HepG2 (cell line): ENCODE data around the gene TPPP2. TPM values are rescaled to one million over a fixed set of nuclear protein-coding genes. Genes with fewer than 3 reads are reported as not detected.

Experiments used
- MTA1 ChIP-seq: sonication (generic); formaldehyde crosslinking; IDR thresholded peaks from 2 replicates; pipeline ENCODE4 v1.4.0; 2020; ENCODE audit warnings: missing genetic modification reagents, mild to moderate bottlenecking, borderline replicate concordance
- MXI1 ChIP-seq: IDR thresholded peaks from 3 replicates; pipeline ENCODE4 v1.6.1; 2012; ENCODE audit warnings: low read depth, low read length, inconsistent platforms, borderline replicate concordance
- NR1H2 ChIP-seq: sonication (generic); formaldehyde crosslinking; IDR thresholded peaks from 2 replicates; pipeline ENCODE4 v1.8.1; 2022; ENCODE audit warnings: low read depth, missing genetic modification reagents, borderline replicate concordance
- PAWR ChIP-seq: sonication (generic); formaldehyde crosslinking; IDR thresholded peaks from 2 replicates; pipeline ENCODE4 v1.4.0; 2020; ENCODE audit warnings: missing genetic modification reagents, mild to moderate bottlenecking, borderline replicate concordance
- TGIF2 ChIP-seq: IDR thresholded peaks from 2 replicates; pipeline ENCODE4 v1.6.1; 2016; ENCODE audit warnings: control low read depth, missing compliant biosample characterization
- ZNF251 ChIP-seq: sonication (generic); formaldehyde crosslinking; IDR thresholded peaks from 2 replicates; pipeline ENCODE4 v1.9.0; 2021; ENCODE audit warnings: mild to moderate bottlenecking, missing genetic modification reagents
- ZNF607 ChIP-seq: sonication (generic); formaldehyde crosslinking; IDR thresholded peaks from 2 replicates; pipeline ENCODE4 v1.5.1; 2020; ENCODE audit warnings: missing genetic modification reagents, mild to moderate bottlenecking, borderline replicate concordance
- ZNF724P ChIP-seq: sonication (generic); formaldehyde crosslinking; IDR thresholded peaks from 2 replicates; pipeline ENCODE4 v1.8.0; 2022; ENCODE audit warnings: missing genetic modification reagents, borderline replicate concordance
- ZNF780A ChIP-seq: sonication (generic); formaldehyde crosslinking; IDR thresholded peaks from 2 replicates; pipeline ENCODE4 v1.8.0; 2022; ENCODE audit warnings: mild to moderate bottlenecking, missing genetic modification reagents, moderate library complexity
- ZNF788 ChIP-seq: sonication (generic); formaldehyde crosslinking; IDR thresholded peaks from 2 replicates; pipeline ENCODE4 v1.5.0; 2020; ENCODE audit warnings: mild to moderate bottlenecking, missing genetic modification reagents, borderline replicate concordance
- polyA plus RNA-seq, 8 experiments: library from polyadenylated mRNA; depleted of rRNA in 3 of 8; stranded (reverse) in 7 of 8; unstranded in 1 of 8; fragments of >200 nt; fragmentation: Illumina TruSeq in 4 of 8; extraction: Trizol in 4 of 8; gene quantifications; 2 replicates each; pipeline versions ENCODE4 v1.2.1 to v1.2.3, GENCODE V29; 2011 to 2016; ENCODE audit warnings: low read depth in 4 of 8, missing spikeins in 1 of 8, mixed read lengths in 1 of 8; ENCODE audit not compliant: insufficient read depth in 1 of 8
- total RNA-seq, 5 experiments: library from RNA; depleted of rRNA; stranded (reverse); fragments of >200 nt; fragmentation: Illumina TruSeq; extraction: Trizol; gene quantifications; 2 replicates each; pipeline ENCODE4 v1.2.3, GENCODE V29; 2016; ENCODE audit warnings: low read depth in 1 of 5
- TF ChIP-seq, protein P1 (sequence below): sonication (generic); formaldehyde crosslinking; IDR thresholded peaks from 2 replicates; pipeline ENCODE4 v1.4.0; 2020; ENCODE audit warnings: mild to moderate bottlenecking, low read depth, missing genetic modification reagents
- TF ChIP-seq, protein P2 (sequence below): IDR thresholded peaks from 2 replicates; pipeline ENCODE4 v1.6.1; 2016; ENCODE audit warnings: low read depth, borderline replicate concordance
- TF ChIP-seq, protein P3 (sequence below): sonication (generic); formaldehyde crosslinking; IDR thresholded peaks from 2 replicates; pipeline ENCODE4 v1.8.0; 2022; ENCODE audit warnings: mild to moderate bottlenecking, missing genetic modification reagents, borderline replicate concordance
- TF ChIP-seq, protein P4 (sequence below): sonication (generic); formaldehyde crosslinking; IDR thresholded peaks from 2 replicates; pipeline ENCODE4 v1.8.1; 2023; ENCODE audit warnings: mild to moderate bottlenecking, missing genetic modification reagents, borderline replicate concordance
- TF ChIP-seq, protein P5 (sequence below), 2 experiments: fragments of 450-650 bp in 1 of 2; sonication (generic) in 1 of 2; formaldehyde crosslinking; IDR thresholded peaks; 2 replicates each; pipeline versions ENCODE4 v1.5.0 to v1.8.0; 2020 to 2022; ENCODE audit warnings: mild to moderate bottlenecking in 1 of 2, missing genetic modification reagents in 1 of 2
- TF ChIP-seq, protein P6 (sequence below): sonication (generic); formaldehyde crosslinking; IDR thresholded peaks from 2 replicates; pipeline ENCODE4 v1.5.0; 2020; ENCODE audit warnings: mild to moderate bottlenecking, missing genetic modification reagents
- TF ChIP-seq, protein P7 (sequence below): sonication (generic); formaldehyde crosslinking; IDR thresholded peaks from 2 replicates; pipeline ENCODE4 v1.4.0; 2020; ENCODE audit warnings: low read depth, missing genetic modification reagents

Gene TPPP2
- total and polyA plus RNA-seq, 2 of the 13 experiments (the other 11 are each of a cell fraction or from before 2014, with no cell fraction given) = 0.58 to 4.2 TPM

DNA sequence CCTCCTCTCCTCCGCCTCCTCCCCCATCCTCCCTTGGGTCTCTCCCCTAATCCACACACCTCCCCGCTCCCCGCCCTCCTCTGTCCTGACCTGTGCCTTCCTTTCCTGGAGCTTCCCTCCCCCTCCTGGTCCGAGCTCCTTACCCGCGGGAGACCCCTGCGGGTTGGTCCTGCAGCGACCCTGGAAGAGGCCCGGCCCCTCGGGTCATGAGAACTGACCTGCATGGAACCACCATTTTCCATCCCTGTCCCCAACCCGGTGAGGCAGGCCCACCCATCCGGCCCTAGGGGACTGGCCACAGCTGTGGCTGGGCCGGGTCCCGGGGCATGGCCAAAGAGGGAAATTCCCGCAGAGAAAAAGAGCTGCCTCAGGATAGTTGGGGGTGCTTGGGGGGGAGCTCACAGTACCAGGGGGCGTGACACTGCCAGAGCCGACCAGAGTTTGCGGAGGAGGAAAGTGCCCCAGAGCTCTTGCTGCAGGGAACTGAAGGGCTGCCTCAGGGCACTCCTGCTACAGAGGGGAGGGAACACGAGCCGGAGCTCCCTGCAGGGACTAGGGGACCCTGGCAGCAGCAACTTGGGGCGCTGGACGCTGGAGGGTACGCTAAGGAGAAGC is 40.7 kb downstream of the TPPP2 start (continued):
- TF ChIP-seq, protein P1, sequence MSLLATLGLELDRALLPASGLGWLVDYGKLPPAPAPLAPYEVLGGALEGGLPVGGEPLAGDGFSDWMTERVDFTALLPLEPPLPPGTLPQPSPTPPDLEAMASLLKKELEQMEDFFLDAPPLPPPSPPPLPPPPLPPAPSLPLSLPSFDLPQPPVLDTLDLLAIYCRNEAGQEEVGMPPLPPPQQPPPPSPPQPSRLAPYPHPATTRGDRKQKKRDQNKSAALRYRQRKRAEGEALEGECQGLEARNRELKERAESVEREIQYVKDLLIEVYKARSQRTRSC (CRISPR knock-in tag) = no peak
- TF ChIP-seq, protein P2, sequence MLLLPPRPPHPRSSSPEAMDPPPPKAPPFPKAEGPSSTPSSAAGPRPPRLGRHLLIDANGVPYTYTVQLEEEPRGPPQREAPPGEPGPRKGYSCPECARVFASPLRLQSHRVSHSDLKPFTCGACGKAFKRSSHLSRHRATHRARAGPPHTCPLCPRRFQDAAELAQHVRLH (CRISPR knock-in tag) = no peak
- TF ChIP-seq, protein P3, sequence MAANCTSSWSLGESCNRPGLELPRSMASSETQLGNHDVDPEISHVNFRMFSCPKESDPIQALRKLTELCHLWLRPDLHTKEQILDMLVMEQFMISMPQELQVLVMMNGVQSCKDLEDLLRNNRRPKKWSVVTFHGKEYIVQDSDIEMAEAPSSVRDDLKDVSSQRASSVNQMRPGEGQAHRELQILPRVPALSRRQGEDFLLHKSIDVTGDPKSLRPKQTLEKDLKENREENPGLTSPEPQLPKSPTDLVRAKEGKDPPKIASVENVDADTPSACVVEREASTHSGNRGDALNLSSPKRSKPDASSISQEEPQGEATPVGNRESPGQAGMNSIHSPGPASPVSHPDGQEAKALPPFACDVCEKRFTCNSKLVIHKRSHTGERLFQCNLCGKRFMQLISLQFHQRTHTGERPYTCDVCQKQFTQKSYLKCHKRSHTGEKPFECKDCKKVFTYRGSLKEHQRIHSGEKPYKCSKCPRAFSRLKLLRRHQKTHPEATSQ (CRISPR knock-in tag) = no peak
- TF ChIP-seq NR1H2 (CRISPR knock-in tag) (no peak; the same call in 1 of the 2 replicates), TGIF2 (CRISPR knock-in tag) (no peak), MXI1 (no peak), ZNF607 (CRISPR knock-in tag) (no peak; the same call in 1 of the 2 replicates), ZNF251 (CRISPR knock-in tag) (0 out of 2 replicates have a peak, but pooled peaks have one; percentile 59), MTA1 (CRISPR knock-in tag) (peak; percentile 86; the same call in 1 of the 2 replicates), ZNF780A (CRISPR knock-in tag) (no peak), PAWR (CRISPR knock-in tag) (no peak), ZNF724P (CRISPR knock-in tag) (no peak), ZNF788 (CRISPR knock-in tag) (peak; percentile 10; the same call in 1 of the 2 replicates)
- TF ChIP-seq, protein P4, sequence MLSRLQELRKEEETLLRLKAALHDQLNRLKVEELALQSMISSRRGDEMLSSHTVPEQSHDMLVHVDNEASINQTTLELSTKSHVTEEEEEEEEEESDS = no peak
- TF ChIP-seq, protein P5, sequence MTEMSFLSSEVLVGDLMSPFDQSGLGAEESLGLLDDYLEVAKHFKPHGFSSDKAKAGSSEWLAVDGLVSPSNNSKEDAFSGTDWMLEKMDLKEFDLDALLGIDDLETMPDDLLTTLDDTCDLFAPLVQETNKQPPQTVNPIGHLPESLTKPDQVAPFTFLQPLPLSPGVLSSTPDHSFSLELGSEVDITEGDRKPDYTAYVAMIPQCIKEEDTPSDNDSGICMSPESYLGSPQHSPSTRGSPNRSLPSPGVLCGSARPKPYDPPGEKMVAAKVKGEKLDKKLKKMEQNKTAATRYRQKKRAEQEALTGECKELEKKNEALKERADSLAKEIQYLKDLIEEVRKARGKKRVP (CRISPR knock-in tag; IDR thresholded peaks at IDR 0.05) = no peak
- TF ChIP-seq, protein P6, sequence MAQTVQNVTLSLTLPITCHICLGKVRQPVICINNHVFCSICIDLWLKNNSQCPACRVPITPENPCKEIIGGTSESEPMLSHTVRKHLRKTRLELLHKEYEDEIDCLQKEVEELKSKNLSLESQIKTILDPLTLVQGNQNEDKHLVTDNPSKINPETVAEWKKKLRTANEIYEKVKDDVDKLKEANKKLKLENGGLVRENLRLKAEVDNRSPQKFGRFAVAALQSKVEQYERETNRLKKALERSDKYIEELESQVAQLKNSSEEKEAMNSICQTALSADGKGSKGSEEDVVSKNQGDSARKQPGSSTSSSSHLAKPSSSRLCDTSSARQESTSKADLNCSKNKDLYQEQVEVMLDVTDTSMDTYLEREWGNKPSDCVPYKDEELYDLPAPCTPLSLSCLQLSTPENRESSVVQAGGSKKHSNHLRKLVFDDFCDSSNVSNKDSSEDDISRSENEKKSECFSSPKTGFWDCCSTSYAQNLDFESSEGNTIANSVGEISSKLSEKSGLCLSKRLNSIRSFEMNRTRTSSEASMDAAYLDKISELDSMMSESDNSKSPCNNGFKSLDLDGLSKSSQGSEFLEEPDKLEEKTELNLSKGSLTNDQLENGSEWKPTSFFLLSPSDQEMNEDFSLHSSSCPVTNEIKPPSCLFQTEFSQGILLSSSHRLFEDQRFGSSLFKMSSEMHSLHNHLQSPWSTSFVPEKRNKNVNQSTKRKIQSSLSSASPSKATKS (CRISPR knock-in tag) = no peak
- TF ChIP-seq, protein P7, sequence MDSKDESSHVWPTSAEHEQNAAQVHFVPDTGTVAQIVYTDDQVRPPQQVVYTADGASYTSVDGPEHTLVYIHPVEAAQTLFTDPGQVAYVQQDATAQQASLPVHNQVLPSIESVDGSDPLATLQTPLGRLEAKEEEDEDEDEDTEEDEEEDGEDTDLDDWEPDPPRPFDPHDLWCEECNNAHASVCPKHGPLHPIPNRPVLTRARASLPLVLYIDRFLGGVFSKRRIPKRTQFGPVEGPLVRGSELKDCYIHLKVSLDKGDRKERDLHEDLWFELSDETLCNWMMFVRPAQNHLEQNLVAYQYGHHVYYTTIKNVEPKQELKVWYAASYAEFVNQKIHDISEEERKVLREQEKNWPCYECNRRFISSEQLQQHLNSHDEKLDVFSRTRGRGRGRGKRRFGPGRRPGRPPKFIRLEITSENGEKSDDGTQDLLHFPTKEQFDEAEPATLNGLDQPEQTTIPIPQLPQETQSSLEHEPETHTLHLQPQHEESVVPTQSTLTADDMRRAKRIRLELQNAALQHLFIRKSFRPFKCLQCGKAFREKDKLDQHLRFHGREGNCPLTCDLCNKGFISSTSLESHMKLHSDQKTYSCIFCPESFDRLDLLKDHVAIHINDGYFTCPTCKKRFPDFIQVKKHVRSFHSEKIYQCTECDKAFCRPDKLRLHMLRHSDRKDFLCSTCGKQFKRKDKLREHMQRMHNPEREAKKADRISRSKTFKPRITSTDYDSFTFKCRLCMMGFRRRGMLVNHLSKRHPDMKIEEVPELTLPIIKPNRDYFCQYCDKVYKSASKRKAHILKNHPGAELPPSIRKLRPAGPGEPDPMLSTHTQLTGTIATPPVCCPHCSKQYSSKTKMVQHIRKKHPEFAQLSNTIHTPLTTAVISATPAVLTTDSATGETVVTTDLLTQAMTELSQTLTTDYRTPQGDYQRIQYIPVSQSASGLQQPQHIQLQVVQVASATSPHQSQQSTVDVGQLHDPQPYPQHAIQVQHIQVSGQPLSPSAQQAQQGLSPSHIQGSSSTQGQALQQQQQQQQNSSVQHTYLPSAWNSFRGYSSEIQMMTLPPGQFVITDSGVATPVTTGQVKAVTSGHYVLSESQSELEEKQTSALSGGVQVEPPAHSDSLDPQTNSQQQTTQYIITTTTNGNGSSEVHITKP = no peak
